B cell (primary cell): ENCODE measurements around the gene PARVG. TPM values are rescaled to one million over a fixed set of nuclear protein-coding genes. Genes with fewer than 3 reads are reported as not detected.

ENCODE experiments used
- ATAC-seq: fragments of 200-7000 bp; cut with Tn5 transposase; one replicate; pipeline ENCODE4 v1.10.0; 2021; ENCODE audit warnings: low read depth, mild to moderate bottlenecking, moderate number of reproducible peaks, moderate library complexity
- CTCF ChIA-PET: fragments of 350-600 bp; sonication (Branson Sonifier 250); formaldehyde crosslinking; loops from one replicate; lab custom pipeline; 2021; ENCODE audit warnings: antibody characterized with exemption, inconsistent platforms; lab: Charles Lee
- POLR2A ChIA-PET: fragments of 350-600 bp; sonication (Branson Sonifier 250); formaldehyde crosslinking; loops from one replicate; lab custom pipeline; 2021; ENCODE audit warnings: antibody characterized with exemption; lab: Charles Lee
- DNase-seq: peaks from one replicate; pipeline ENCODE4 v3.0.0; 2013
- H2AFZ ChIP-seq: 2 replicates; pipeline ENCODE4 v1.6.1; 2012; ENCODE audit warnings: mild to moderate bottlenecking, low read depth, low read length; ENCODE audit not compliant: insufficient read depth, poor library complexity, severe bottlenecking
- H3K27ac ChIP-seq, 2 donors: 1 replicate in 1 of 2; 2 replicates in 1 of 2; pipeline ENCODE4 v1.5.1; 2012 to 2013; ENCODE audit warnings: low read length in 2 of 2, mild to moderate bottlenecking in 2 of 2, moderate library complexity in 1 of 2
- H3K27me3 ChIP-seq, 4 experiments: fragments of 200-600 bp in 1 of 4; sonication (generic) in 1 of 4; replicated peaks in 1 of 4; 1 replicate in 2 of 4; 2 replicates in 2 of 4; pipeline versions ENCODE4 v1.6.1 to v1.7.0; 2013 to 2016; ENCODE audit warnings: low read length in 3 of 4, mild to moderate bottlenecking in 2 of 4, mixed read lengths in 1 of 4, moderate library complexity in 1 of 4; ENCODE audit not compliant: insufficient read depth in 4 of 4, control insufficient read depth in 3 of 4; ENCODE audit errors: control extremely low read depth in 1 of 4
- H3K36me3 ChIP-seq, 2 experiments: replicated peaks in 1 of 2; 1 replicate in 1 of 2; 2 replicates in 1 of 2; pipeline versions ENCODE4 v1.6.1 to v1.7.1; 2013; ENCODE audit warnings: low read length in 1 of 2; ENCODE audit not compliant: insufficient read depth in 2 of 2, control insufficient read depth in 1 of 2; ENCODE audit errors: control extremely low read depth in 1 of 2, extremely low read depth in 1 of 2
- H3K4me1 ChIP-seq, 2 donors: fragments of 200-600 bp in 1 of 2; sonication (generic) in 1 of 2; 1 replicate in 1 of 2; 2 replicates in 1 of 2; pipeline versions ENCODE4 v1.5.1 to v1.6.1; 2013 to 2017; ENCODE audit warnings: low read length in 2 of 2; ENCODE audit not compliant: control insufficient read depth in 2 of 2, insufficient read depth in 2 of 2
- H3K4me2 ChIP-seq: replicated peaks from 2 replicates; pipeline ENCODE3; 2012; ENCODE audit warnings: mild to moderate bottlenecking, low read depth, low read length; ENCODE audit not compliant: poor library complexity, severe bottlenecking
- H3K4me3 ChIP-seq, 5 experiments: fragments of 200-600 bp in 1 of 5; sonication (generic) in 1 of 5; 1 replicate in 3 of 5; 2 replicates in 2 of 5; pipeline versions ENCODE4 v1.5.1 to v1.7.0; 2011 to 2016; ENCODE audit warnings: low read length in 4 of 5, mild to moderate bottlenecking in 4 of 5, low read depth in 2 of 5, control low read depth in 1 of 5, moderate library complexity in 1 of 5; ENCODE audit not compliant: insufficient read depth in 1 of 5; ENCODE audit errors: control extremely low read depth in 1 of 5, extremely low read depth in 1 of 5
- H3K79me2 ChIP-seq: fragments of 200-600 bp; sonication (generic); one replicate; pipeline ENCODE4 v1.6.0; 2016; ENCODE audit warnings: low read length; ENCODE audit not compliant: control insufficient read depth, insufficient read depth
- H3K9ac ChIP-seq: fragments of 200-600 bp; sonication (generic); 2 replicates; pipeline ENCODE4 v1.6.1; 2017; ENCODE audit warnings: mild to moderate bottlenecking, low read length, moderate library complexity
- H3K9me3 ChIP-seq, 3 donors: one replicate each; pipeline versions ENCODE4 v1.6.1 to v1.7.1; 2013; ENCODE audit warnings: low read length in 2 of 3; ENCODE audit not compliant: control insufficient read depth in 2 of 3, insufficient read depth in 1 of 3; ENCODE audit errors: control extremely low read depth in 1 of 3
- H4K20me1 ChIP-seq: 2 replicates; pipeline ENCODE4 v1.6.0; 2012; ENCODE audit warnings: mild to moderate bottlenecking, low read length; ENCODE audit not compliant: insufficient read depth, control insufficient read depth, poor library complexity, severe bottlenecking
- H3K27ac Mint-ChIP-seq: one replicate; pipeline ENCODE4 v1.8.0; 2021; ENCODE audit warnings: mixed read lengths
- H3K27me3 Mint-ChIP-seq: one replicate; pipeline ENCODE4 v1.8.0; 2021; ENCODE audit warnings: mixed read lengths
- H3K4me1 Mint-ChIP-seq: one replicate; pipeline ENCODE4 v1.8.0; 2021; ENCODE audit warnings: mixed read lengths
- H3K4me3 Mint-ChIP-seq: one replicate; pipeline ENCODE4 v1.8.0; 2021; ENCODE audit warnings: mixed read lengths
- H3K9me3 Mint-ChIP-seq: one replicate; pipeline ENCODE4 v1.8.0; 2022; ENCODE audit warnings: mixed read lengths; ENCODE audit not compliant: insufficient read depth
- CTCF ChIP-seq: fragments of 200-600 bp; IDR thresholded peaks from one replicate; pipeline ENCODE4 v1.8.0; 2022; ENCODE audit warnings: antibody characterized with exemption, mild to moderate bottlenecking
- EZH2 ChIP-seq: IDR thresholded peaks from 2 replicates; pipeline ENCODE4 v1.6.1; 2012; ENCODE audit warnings: borderline replicate concordance, low read depth, mild to moderate bottlenecking, moderate library complexity, low read length; ENCODE audit not compliant: insufficient read depth, poor library complexity, severe bottlenecking
- WGBS: methylation state at CpG from one replicate; pipeline ENCODE4 v1.1.5; 2013; ENCODE audit warnings: missing lambda C conversion rate; ENCODE audit not compliant: insufficient coverage; 5-methylcytosine and 5-hydroxymethylcytosine counted together
- intact Hi-C: fragments of 100-400 bp; cut with micrococcal nuclease; formaldehyde crosslinking; loops from one replicate; pipeline ENCODE4 v1.10.0; 2022
- polyA plus RNA-seq: library from polyadenylated mRNA; depleted of rRNA; stranded (reverse); fragments of >200 nt; gene quantifications from 2 replicates; pipeline ENCODE4 v1.2.3, GENCODE V29; 2012
- total RNA-seq, 2 donors: library from RNA; stranded (reverse); fragments of 120-200 nt in 1 of 2; gene quantifications; 1 replicate in 1 of 2; 2 replicates in 1 of 2; pipeline versions ENCODE4 v1.2.3 to v1.2.4, GENCODE V29; 2013 to 2022

The PARVG gene
- total and polyA plus RNA-seq, 2 donors (not counting 1 experiment from before 2014, with no cell fraction given): 247 to 698 TPM

- Histone ChIP-seq H3K4me2 (peak overlapping the region; percentile 66), H3K27ac (peak overlapping the region; percentile 41 to 69), H3K9me3 (peaks cover 0 to 5% (median 0%) of the 10 kb centered on the region in 3 donors), H3K36me3 (peaks cover 0 to 41% of the 10 kb centered on the region in 2 experiments), H3K4me3 (peak overlapping the region in 1 of 5 experiments; percentile 10), H3K79me2 (peaks cover 4% of the 10 kb centered on the region), H3K9ac (peak overlapping the region; percentile 1), H4K20me1 (peaks cover 29% of the 10 kb centered on the region), H2AFZ (no peak overlapping the region), H3K4me1 (peaks cover 33 to 44% of the 10 kb centered on the region in 2 donors), H3K27me3 (no peaks in the 10 kb centered on the region)
- H3K4me3 Mint-ChIP-seq: peak overlapping the region; percentile 32
- H3K4me1 Mint-ChIP-seq: peaks cover 52% of the 10 kb centered on the region
- ATAC-seq (no peak), DNase-seq (no peak)
- ChIA-PET POLR2A (interaction anchor here (1.4 kb wide), 2 partner anchors 24 to 33 kb away, joined by 3 read pairs; no protein-coding TSS in a partner anchor), CTCF (no interaction called here)
- TF ChIP-seq EZH2 (no peak), CTCF (no peak)
- 96% methylated on average over 16 of the region's 16 CpGs for WGBS
- no peaks in the 10 kb centered on the region for H3K27me3 Mint-ChIP-seq
- peaks cover 11% of the 10 kb centered on the region for H3K9me3 Mint-ChIP-seq
- H3K27ac Mint-ChIP-seq: peak overlapping the region; percentile 75
- intact Hi-C loops: no loop called here
These were observed 25.0 kb downstream of the PARVG start for GRCh38 chr22:44205516-44206329.

GRCh38 chr22:44206330-44206645 lies 25.6 kb downstream of the PARVG start:
- H3K9ac ChIP-seq: no peak overlapping the region
- peaks cover 23% of the 10 kb centered on the region for H4K20me1 ChIP-seq
- H3K27ac Mint-ChIP-seq: no peak overlapping the region
- no peaks in the 10 kb centered on the region for H3K27me3 ChIP-seq
- peaks cover 54% of the 10 kb centered on the region for H3K4me1 Mint-ChIP-seq
- intact Hi-C loops: no loop called here
- WGBS: 88% methylated on average over 5 of the region's 9 CpGs
- H3K79me2 ChIP-seq: no peaks in the 10 kb centered on the region
- TF ChIP-seq EZH2: no peak
- TF ChIP-seq CTCF: no peak
- H3K9me3 ChIP-seq: peaks cover 0 to 5% (median 0%) of the 10 kb centered on the region in 3 donors
- H3K4me3 Mint-ChIP-seq: no peak overlapping the region
- ChIA-PET POLR2A (no interaction called here), CTCF (no interaction called here)
- DNase-seq (no peak), ATAC-seq (no peak)
- peaks cover 0 to 35% of the 10 kb centered on the region in 2 experiments for H3K36me3 ChIP-seq
- H3K9me3 Mint-ChIP-seq: peaks cover 11% of the 10 kb centered on the region
- H3K4me1 ChIP-seq: peaks cover 33 to 44% of the 10 kb centered on the region in 2 donors
- H3K4me2 ChIP-seq: no peak overlapping the region
- H3K4me3 ChIP-seq: no peak overlapping the region
- H3K27ac ChIP-seq: no peak overlapping the region
- H2AFZ ChIP-seq: no peak overlapping the region
- no peaks in the 10 kb centered on the region for H3K27me3 Mint-ChIP-seq
